Chondrocyte (in vitro differentiated cells): ENCODE results near the gene ARHGEF7. TPM values are rescaled to one million over a fixed set of nuclear protein-coding genes. Genes with fewer than 3 reads are reported as not detected.

Experiments
- DNase-seq: peaks from one replicate; pipeline ENCODE4 v3.0.0; 2021; ENCODE audit warnings: mixed read lengths, low spot score
- H3K27ac Mint-ChIP-seq: one replicate; pipeline ENCODE4 v1.8.0; 2021; ENCODE audit warnings: mild to moderate bottlenecking, moderate library complexity, mixed read lengths; ENCODE audit not compliant: unreplicated experiment
- H3K27me3 Mint-ChIP-seq: 2 replicates; pipeline ENCODE4 v1.8.0; 2021; ENCODE audit warnings: low read depth, mixed read lengths
- H3K36me3 Mint-ChIP-seq: 2 replicates; pipeline ENCODE4 v1.8.0; 2021; ENCODE audit warnings: low read depth, mixed read lengths
- H3K4me1 Mint-ChIP-seq: 2 replicates; pipeline ENCODE4 v1.8.0; 2021; ENCODE audit warnings: low read depth, mild to moderate bottlenecking, mixed read lengths
- H3K4me3 Mint-ChIP-seq: one replicate; pipeline ENCODE4 v1.8.0; 2021; ENCODE audit warnings: mild to moderate bottlenecking, moderate library complexity, mixed read lengths; ENCODE audit not compliant: unreplicated experiment
- H3K9me3 Mint-ChIP-seq: 2 replicates; pipeline ENCODE4 v1.8.0; 2021; ENCODE audit warnings: low read depth, mixed read lengths
- CTCF ChIP-seq: fragments of 200-600 bp; sonication (generic); IDR thresholded peaks from 2 replicates; pipeline ENCODE4 v1.5.0; 2021; ENCODE audit warnings: antibody characterized with exemption, mild to moderate bottlenecking, moderate library complexity
- total RNA-seq: library from RNA; stranded (reverse); gene quantifications from 3 replicates; pipeline ENCODE4 v1.2.1, GENCODE V29; 2021

ARHGEF7 gene
- total RNA-seq, 1 donor from 2014 or later: 137 TPM

- Mint-ChIP-seq H3K9me3 (no peaks in the 10 kb centered on the region), H3K4me1 (peaks cover 55% of the 10 kb centered on the region), H3K27me3 (no peaks in the 10 kb centered on the region), H3K27ac (no peak overlapping the region), H3K36me3 (peaks cover 2% of the 10 kb centered on the region), H3K4me3 (no peak overlapping the region)
- DNase-seq: no peak
- TF ChIP-seq CTCF: no peak
Measured at GRCh38 chr13:111123649-111124048, 8.5 kb downstream of the ARHGEF7 start.

GRCh38 chr13:111126509-111126908 lies 11.4 kb downstream of the ARHGEF7 start:
- no peaks in the 10 kb centered on the region for H3K27me3 Mint-ChIP-seq
- no peaks in the 10 kb centered on the region for H3K9me3 Mint-ChIP-seq
- no peak overlapping the region for H3K4me3 Mint-ChIP-seq
- H3K36me3 Mint-ChIP-seq: no peaks in the 10 kb centered on the region
- TF ChIP-seq CTCF: no peak
- peaks cover 35% of the 10 kb centered on the region for H3K4me1 Mint-ChIP-seq
- no peak overlapping the region for H3K27ac Mint-ChIP-seq
- no peak for DNase-seq

GRCh38 chr13:111129465-111130115 lies 14.5 kb downstream of the ARHGEF7 start:
- H3K36me3 Mint-ChIP-seq: no peaks in the 10 kb centered on the region
- H3K4me1 Mint-ChIP-seq: peaks cover 22% of the 10 kb centered on the region
- no peaks in the 10 kb centered on the region for H3K9me3 Mint-ChIP-seq
- H3K4me3 Mint-ChIP-seq: no peak overlapping the region
- TF ChIP-seq CTCF: no peak
- no peak for DNase-seq
- H3K27ac Mint-ChIP-seq: no peak overlapping the region
- no peaks in the 10 kb centered on the region for H3K27me3 Mint-ChIP-seq

GRCh38 chr13:111130116-111130508 lies 15.0 kb downstream of the ARHGEF7 start:
- Mint-ChIP-seq H3K36me3 (no peaks in the 10 kb centered on the region), H3K27ac (no peak overlapping the region), H3K4me3 (no peak overlapping the region), H3K9me3 (no peaks in the 10 kb centered on the region), H3K4me1 (peaks cover 19% of the 10 kb centered on the region), H3K27me3 (no peaks in the 10 kb centered on the region)
- no peak for DNase-seq
- TF ChIP-seq CTCF: no peak

GRCh38 chr13:111131048-111131447 lies 15.9 kb downstream of the ARHGEF7 start:
- Mint-ChIP-seq H3K36me3 (peaks cover under 1% of the 10 kb centered on the region), H3K9me3 (no peaks in the 10 kb centered on the region), H3K4me3 (no peak overlapping the region), H3K4me1 (peaks cover 13% of the 10 kb centered on the region), H3K27me3 (no peaks in the 10 kb centered on the region), H3K27ac (peak overlapping the region; percentile 50)
- DNase-seq: no peak
- TF ChIP-seq CTCF: no peak
